GM12872 (cell line): ENCODE measurements around the gene RNF217.

Experiments
- CTCF ChIP-seq: IDR thresholded peaks from 3 replicates; pipeline ENCODE4 v1.5.1; 2011; ENCODE audit warnings: low read depth, mild to moderate bottlenecking, low read length, moderate library complexity; ENCODE audit not compliant: insufficient read depth

The RNF217 gene

GRCh38 chr6:125038925-125039324, 76.7 kb downstream of the RNF217 start:
- TF ChIP-seq CTCF = no peak

GRCh38 chr6:125041740-125042459, 79.7 kb downstream of the RNF217 start:
- TF ChIP-seq CTCF = no peak

GRCh38 chr6:125044066-125044465, 81.8 kb downstream of the RNF217 start:
- TF ChIP-seq CTCF = no peak

- TF ChIP-seq CTCF = no peak
These were observed 82.4 kb downstream of the RNF217 start for GRCh38 chr6:125044667-125045066.

GRCh38 chr6:125046107-125046925, 84.1 kb downstream of the RNF217 start:
- TF ChIP-seq CTCF = no peak

- no peak for TF ChIP-seq CTCF
These were observed 86.0 kb downstream of the RNF217 start for GRCh38 chr6:125048274-125048673.

GRCh38 chr6:125050663-125051318, 88.6 kb downstream of the RNF217 start:
- TF ChIP-seq CTCF = no peak
